ENCODE data around the gene DEFB112.

Gene DEFB112

GRCh38 chr6:50003139-50003538 is 46.6 kb downstream of the DEFB112 start:
- Histone ChIP-seq H3K27me3 (ENCODE audit: control insufficient read depth, insufficient read depth, low read length) (no peaks in the 10 kb centered on the region), H3K9me3 (ENCODE audit: control insufficient read depth, insufficient read depth, low read length) (no peaks in the 10 kb centered on the region), H3K27ac (ENCODE audit: low read length) (no peak overlapping the region), H3K4me3 (ENCODE audit: low read length) (no peak overlapping the region), H3K4me1 (ENCODE audit: control insufficient read depth, insufficient read depth, low read length) (no peaks in the 10 kb centered on the region), H3K36me3 (ENCODE audit: control insufficient read depth, insufficient read depth, low read length) (no peaks in the 10 kb centered on the region)
- WGBS (ENCODE audit: insufficient coverage, insufficient read length), result no CpG with 5 or more reads among the region's 3 CpGs
- no peak for DNase-seq (ENCODE audit: low read depth, low spot score)

DNA sequence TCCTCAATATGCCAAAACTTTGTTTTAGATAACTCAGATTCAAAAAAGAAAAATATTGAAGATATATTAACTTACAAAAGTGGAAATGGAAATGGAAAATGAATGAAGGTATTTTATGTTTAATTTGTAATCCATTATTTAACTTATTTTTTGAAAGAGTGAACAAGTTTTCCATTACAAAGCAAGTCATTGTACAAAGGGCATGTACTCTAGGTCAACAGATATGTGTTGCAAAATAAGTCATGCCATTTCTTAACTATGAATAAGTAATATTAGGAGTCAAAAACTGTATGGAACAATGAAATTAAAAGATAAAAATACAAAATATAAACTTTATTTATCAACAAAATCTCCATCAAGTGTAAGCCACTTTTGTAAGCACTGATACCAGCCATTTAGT is 54.5 kb downstream of the DEFB112 start:
- no peaks in the 10 kb centered on the region for H3K36me3 ChIP-seq (ENCODE audit: control insufficient read depth, insufficient read depth, low read length)
- no peaks in the 10 kb centered on the region for H3K4me1 ChIP-seq (ENCODE audit: control insufficient read depth, insufficient read depth, low read length)
- H3K27ac ChIP-seq (ENCODE audit: low read length), result no peak overlapping the region
- H3K27me3 ChIP-seq (ENCODE audit: control insufficient read depth, insufficient read depth, low read length), result no peaks in the 10 kb centered on the region
- DNase-seq (ENCODE audit: low read depth, low spot score), result no peak
- no peak overlapping the region for H3K4me3 ChIP-seq (ENCODE audit: low read length)
- no peaks in the 10 kb centered on the region for H3K9me3 ChIP-seq (ENCODE audit: control insufficient read depth, insufficient read depth, low read length)
